ENCODE measurements around the gene SHTN1. TPM values are rescaled to one million over a fixed set of nuclear protein-coding genes. Genes with fewer than 3 reads are reported as not detected.

Gene SHTN1
- total and polyA plus RNA-seq, 10 of the 15 experiments (the other 5 are each of a cell fraction or from before 2014, with no cell fraction given): 0.79 to 4.0 (median 2.0) TPM

DNA sequence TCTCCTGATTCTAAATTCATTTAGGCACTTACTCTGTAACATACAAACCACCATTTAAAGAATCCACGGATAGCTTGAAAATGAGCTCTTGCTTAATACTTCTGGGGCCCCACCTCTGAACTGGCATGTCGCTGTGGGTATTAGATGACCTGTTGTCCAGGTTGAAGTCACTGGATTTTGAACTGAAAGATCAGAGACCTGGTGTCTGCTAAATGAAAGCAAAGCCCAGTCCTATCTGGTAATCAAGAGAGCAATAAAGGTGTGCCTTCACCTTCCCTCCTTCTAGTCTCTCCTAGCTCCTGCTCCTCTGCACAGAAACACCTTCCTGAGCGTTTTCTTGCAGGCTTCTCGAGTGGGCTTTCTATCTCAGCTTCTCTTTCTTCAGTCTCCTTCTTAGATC is 151.3 kb downstream of the SHTN1 start:
- CTCF ChIA-PET: interaction anchor here (1.1 to 2.2 kb wide), 3 partner anchors 43 to 314 kb away, joined by 3 to 7 read pairs (median 4); no protein-coding TSS in a partner anchor
- Histone ChIP-seq H3K36me3 (ENCODE audit: control insufficient read depth in 2 of 2, insufficient read depth in 2 of 2, low read length in 1 of 2) (no peaks in the 10 kb centered on the region), H4K20me1 (ENCODE audit: control insufficient read depth, insufficient read depth) (no peaks in the 10 kb centered on the region), H2AFZ (ENCODE audit: control insufficient read depth, low read depth, low read length) (no peak overlapping the region), H3K27me3 (replicated peaks in 1 of 2; ENCODE audit: control insufficient read depth in 2 of 2, insufficient read depth in 2 of 2, low read length in 1 of 2) (no peaks in the 10 kb centered on the region; a peak in 1 of 4 replicates), H3K4me2 (ENCODE audit: control insufficient read depth, insufficient read depth) (no peak overlapping the region), H3K27ac (ENCODE audit: control insufficient read depth, insufficient read depth) (no peak overlapping the region), H3K9me3 (replicated peaks; ENCODE audit: control insufficient read depth, insufficient read depth, low read length) (no peaks in the 10 kb centered on the region), H3K4me1 (ENCODE audit: control insufficient read depth, insufficient read depth, low read length) (peaks cover 5% of the 10 kb centered on the region), H3K79me2 (ENCODE audit: control insufficient read depth, insufficient read depth, low read length) (no peaks in the 10 kb centered on the region; the same call in 1 of the 2 replicates), H3K4me3 (no peak overlapping the region), H3K9ac (ENCODE audit: control insufficient read depth, insufficient read depth, low read length) (no peak overlapping the region)
- RAD21 ChIA-PET (ENCODE audit: unreplicated experiment): no interaction called here
- SMC1A ChIA-PET (ENCODE audit: uncharacterized antibody, unreplicated experiment): no interaction called here
- no peak for DNase-seq (ENCODE audit: low read depth, low spot score)
- ATAC-seq: no peak
- no peak for FAIRE-seq
- BruUV-seq (replicated peaks): no TSS peak
- 44% methylated on average over 4 of the region's 4 CpGs for WGBS (ENCODE audit: insufficient coverage, insufficient replicate concordance, low lambda C conversion rate, missing lambda C conversion rate)
- in situ Hi-C loops (cut with MboI) (no loop called here), intact Hi-C loops (cut with micrococcal nuclease; ENCODE audit: unreplicated experiment) (no loop called here)
- POLR2A ChIA-PET: interaction anchor here (0.6 kb wide), 3 partner anchors 21 to 1130 kb away, joined by 3 to 6 read pairs (median 3); no protein-coding TSS in a partner anchor
- TF ChIP-seq ESRRA (IDR thresholded peaks at IDR 0.05; ENCODE audit: low read length) (no peak), SUPT20H (IDR thresholded peaks at IDR 0.05; ENCODE audit: borderline replicate concordance, control insufficient read depth, low read depth, low read length) (no peak), JUND (IDR thresholded peaks at IDR 0.05; ENCODE audit: low read depth, low read length) (no peak), POLR2AphosphoS5 (IDR thresholded peaks at IDR 0.05; ENCODE audit: low read length) (no peak), DPF2 (IDR thresholded peaks at IDR 0.05) (no peak), ZNF24 (IDR thresholded peaks at IDR 0.05) (no peak), TBL1XR1 (IDR thresholded peaks at IDR 0.05; ENCODE audit: low read depth, low read length) (no peak), SMAD5 (IDR thresholded peaks at IDR 0.05; ENCODE audit: low read depth) (no peak), RAD21 (IDR thresholded peaks at IDR 0.05; ENCODE audit: insufficient read depth, low read depth, low read length) (no peak)
- TF ChIP-seq, protein P1, sequence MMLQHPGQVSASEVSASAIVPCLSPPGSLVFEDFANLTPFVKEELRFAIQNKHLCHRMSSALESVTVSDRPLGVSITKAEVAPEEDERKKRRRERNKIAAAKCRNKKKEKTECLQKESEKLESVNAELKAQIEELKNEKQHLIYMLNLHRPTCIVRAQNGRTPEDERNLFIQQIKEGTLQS (IDR thresholded peaks at IDR 0.05; ENCODE audit: borderline replicate concordance, extremely low read depth, low read depth, low read length): no peak
- TF ChIP-seq, protein P2, sequence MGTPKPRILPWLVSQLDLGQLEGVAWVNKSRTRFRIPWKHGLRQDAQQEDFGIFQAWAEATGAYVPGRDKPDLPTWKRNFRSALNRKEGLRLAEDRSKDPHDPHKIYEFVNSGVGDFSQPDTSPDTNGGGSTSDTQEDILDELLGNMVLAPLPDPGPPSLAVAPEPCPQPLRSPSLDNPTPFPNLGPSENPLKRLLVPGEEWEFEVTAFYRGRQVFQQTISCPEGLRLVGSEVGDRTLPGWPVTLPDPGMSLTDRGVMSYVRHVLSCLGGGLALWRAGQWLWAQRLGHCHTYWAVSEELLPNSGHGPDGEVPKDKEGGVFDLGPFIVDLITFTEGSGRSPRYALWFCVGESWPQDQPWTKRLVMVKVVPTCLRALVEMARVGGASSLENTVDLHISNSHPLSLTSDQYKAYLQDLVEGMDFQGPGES (IDR thresholded peaks at IDR 0.05): no peak
- TF ChIP-seq, protein P3, sequence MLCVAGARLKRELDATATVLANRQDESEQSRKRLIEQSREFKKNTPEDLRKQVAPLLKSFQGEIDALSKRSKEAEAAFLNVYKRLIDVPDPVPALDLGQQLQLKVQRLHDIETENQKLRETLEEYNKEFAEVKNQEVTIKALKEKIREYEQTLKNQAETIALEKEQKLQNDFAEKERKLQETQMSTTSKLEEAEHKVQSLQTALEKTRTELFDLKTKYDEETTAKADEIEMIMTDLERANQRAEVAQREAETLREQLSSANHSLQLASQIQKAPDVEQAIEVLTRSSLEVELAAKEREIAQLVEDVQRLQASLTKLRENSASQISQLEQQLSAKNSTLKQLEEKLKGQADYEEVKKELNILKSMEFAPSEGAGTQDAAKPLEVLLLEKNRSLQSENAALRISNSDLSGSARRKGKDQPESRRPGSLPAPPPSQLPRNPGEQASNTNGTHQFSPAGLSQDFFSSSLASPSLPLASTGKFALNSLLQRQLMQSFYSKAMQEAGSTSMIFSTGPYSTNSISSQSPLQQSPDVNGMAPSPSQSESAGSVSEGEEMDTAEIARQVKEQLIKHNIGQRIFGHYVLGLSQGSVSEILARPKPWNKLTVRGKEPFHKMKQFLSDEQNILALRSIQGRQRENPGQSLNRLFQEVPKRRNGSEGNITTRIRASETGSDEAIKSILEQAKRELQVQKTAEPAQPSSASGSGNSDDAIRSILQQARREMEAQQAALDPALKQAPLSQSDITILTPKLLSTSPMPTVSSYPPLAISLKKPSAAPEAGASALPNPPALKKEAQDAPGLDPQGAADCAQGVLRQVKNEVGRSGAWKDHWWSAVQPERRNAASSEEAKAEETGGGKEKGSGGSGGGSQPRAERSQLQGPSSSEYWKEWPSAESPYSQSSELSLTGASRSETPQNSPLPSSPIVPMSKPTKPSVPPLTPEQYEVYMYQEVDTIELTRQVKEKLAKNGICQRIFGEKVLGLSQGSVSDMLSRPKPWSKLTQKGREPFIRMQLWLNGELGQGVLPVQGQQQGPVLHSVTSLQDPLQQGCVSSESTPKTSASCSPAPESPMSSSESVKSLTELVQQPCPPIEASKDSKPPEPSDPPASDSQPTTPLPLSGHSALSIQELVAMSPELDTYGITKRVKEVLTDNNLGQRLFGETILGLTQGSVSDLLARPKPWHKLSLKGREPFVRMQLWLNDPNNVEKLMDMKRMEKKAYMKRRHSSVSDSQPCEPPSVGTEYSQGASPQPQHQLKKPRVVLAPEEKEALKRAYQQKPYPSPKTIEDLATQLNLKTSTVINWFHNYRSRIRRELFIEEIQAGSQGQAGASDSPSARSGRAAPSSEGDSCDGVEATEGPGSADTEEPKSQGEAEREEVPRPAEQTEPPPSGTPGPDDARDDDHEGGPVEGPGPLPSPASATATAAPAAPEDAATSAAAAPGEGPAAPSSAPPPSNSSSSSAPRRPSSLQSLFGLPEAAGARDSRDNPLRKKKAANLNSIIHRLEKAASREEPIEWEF (IDR thresholded peaks at IDR 0.05; ENCODE audit: insufficient replicate concordance, low read depth, low read length): no peak
- TF ChIP-seq, protein P4, sequence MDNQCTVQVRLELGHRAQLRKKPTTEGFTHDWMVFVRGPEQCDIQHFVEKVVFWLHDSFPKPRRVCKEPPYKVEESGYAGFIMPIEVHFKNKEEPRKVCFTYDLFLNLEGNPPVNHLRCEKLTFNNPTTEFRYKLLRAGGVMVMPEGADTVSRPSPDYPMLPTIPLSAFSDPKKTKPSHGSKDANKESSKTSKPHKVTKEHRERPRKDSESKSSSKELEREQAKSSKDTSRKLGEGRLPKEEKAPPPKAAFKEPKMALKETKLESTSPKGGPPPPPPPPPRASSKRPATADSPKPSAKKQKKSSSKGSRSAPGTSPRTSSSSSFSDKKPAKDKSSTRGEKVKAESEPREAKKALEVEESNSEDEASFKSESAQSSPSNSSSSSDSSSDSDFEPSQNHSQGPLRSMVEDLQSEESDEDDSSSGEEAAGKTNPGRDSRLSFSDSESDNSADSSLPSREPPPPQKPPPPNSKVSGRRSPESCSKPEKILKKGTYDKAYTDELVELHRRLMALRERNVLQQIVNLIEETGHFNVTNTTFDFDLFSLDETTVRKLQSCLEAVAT (IDR thresholded peaks at IDR 0.05): no peak

Measured in GM12878 (cell line).